Choroid plexus epithelial cell (primary cell): ENCODE data around the gene FLT1.

ENCODE experiments used
- DNase-seq: peaks from one replicate; pipeline ENCODE4 v3.0.0-alpha.2; 2010; ENCODE audit warnings: low read depth
- H3K4me3 ChIP-seq: 2 replicates; pipeline ENCODE4 v1.5.1; 2011; ENCODE audit warnings: low read depth, mild to moderate bottlenecking, control low read depth, low read length, moderate library complexity
- TF ChIP-seq, protein P1 (sequence below): conservative IDR thresholded peaks from 2 replicates; pipeline ENCODE4 v1.5.1; 2011; ENCODE audit warnings: low read depth, mild to moderate bottlenecking, control low read depth, inconsistent platforms, low read length, moderate library complexity

The FLT1 gene

DNA sequence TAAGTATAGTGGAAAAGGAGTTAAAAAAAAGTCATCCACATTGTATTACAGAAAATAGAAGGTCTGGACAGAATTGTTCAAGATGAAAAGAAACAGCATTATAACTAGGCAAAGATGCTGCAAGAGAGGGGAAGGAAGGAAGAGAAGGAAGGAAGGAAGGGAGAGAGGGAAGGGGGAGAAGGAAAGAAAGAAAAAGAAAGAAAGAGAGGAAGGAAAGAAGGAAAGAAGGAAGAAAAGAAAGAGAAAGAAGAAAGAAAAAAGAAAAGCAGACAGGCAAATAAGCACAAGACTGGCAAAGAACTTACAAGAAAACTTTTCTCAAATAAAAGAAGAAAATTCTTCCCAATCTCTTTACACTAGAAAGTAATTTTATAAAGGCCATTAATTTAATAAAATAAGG, 15.1 kb upstream of the FLT1 start:
- TF ChIP-seq, protein P1, sequence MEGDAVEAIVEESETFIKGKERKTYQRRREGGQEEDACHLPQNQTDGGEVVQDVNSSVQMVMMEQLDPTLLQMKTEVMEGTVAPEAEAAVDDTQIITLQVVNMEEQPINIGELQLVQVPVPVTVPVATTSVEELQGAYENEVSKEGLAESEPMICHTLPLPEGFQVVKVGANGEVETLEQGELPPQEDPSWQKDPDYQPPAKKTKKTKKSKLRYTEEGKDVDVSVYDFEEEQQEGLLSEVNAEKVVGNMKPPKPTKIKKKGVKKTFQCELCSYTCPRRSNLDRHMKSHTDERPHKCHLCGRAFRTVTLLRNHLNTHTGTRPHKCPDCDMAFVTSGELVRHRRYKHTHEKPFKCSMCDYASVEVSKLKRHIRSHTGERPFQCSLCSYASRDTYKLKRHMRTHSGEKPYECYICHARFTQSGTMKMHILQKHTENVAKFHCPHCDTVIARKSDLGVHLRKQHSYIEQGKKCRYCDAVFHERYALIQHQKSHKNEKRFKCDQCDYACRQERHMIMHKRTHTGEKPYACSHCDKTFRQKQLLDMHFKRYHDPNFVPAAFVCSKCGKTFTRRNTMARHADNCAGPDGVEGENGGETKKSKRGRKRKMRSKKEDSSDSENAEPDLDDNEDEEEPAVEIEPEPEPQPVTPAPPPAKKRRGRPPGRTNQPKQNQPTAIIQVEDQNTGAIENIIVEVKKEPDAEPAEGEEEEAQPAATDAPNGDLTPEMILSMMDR, result no peak
- no peak for DNase-seq
- no peak overlapping the region for H3K4me3 ChIP-seq

DNA sequence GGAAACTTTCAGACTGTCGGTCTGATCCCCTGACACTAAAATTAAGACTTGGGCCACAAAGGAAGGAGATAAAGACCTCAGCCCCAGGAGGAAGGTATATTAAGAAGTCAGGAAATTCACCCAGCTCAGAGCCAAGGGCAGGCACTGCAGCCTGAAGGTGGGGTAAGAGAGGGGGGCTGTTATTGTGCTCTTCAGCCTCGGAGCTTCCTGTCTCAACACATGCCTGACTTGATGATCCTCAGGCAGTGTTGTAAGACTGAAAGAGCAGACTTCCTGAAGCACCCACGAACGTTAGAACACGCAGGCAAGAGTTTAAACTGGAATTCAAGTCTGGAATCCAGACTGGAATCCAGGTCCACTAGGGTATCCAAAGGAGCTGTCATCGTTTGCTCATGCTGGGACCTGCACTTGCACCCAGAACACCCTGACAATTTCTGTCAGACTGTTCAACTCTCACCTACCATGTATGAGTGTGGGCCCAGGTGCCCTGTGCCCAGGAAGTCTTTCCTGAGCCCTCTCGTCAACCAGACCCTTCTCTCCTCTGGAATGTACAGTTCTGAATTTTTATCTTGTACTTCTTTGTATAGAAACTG, 10.7 kb upstream of the FLT1 start:
- TF ChIP-seq, protein P1, result no peak
- H3K4me3 ChIP-seq, result no peak overlapping the region
- DNase-seq, result no peak

DNA sequence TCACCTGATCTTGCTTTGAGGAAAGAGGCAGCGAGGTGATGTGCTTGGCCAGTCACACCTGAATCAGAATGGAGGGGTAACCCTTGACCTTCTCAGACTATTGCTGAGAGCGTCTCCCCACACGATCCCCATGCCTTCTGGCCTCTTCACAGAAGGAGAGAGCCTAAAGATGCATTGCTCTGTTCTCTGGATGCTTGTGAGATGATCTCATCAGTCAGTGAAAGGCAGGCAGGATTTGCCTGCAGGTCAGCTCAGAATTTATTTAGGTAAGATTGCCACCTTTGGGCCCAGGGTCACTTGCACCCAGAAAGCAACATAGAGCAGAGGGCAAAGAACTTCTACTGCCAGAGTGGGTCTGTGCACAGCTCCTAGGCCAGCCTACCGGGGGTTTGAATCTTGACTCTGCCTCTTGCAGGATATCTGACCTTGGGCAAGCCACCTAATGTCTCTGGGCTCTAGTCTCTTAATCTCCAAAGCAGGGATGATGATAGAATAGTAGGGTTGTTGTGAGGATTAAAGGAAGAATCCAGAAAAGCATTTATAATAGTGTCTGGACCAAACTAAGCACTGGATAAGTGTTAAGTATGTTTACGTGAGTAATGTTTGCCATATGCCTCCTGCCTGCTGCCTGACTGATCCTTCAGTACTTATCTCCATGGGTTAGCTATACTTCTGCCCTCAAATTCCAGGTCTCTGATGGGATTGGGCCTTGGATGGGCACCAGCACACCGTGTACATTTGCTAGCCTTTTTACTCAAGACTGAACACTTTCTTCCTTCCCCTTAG, 8.4 kb upstream of the FLT1 start:
- H3K4me3 ChIP-seq, result no peak overlapping the region
- TF ChIP-seq, protein P1, result no peak
- DNase-seq, result no peak

DNA sequence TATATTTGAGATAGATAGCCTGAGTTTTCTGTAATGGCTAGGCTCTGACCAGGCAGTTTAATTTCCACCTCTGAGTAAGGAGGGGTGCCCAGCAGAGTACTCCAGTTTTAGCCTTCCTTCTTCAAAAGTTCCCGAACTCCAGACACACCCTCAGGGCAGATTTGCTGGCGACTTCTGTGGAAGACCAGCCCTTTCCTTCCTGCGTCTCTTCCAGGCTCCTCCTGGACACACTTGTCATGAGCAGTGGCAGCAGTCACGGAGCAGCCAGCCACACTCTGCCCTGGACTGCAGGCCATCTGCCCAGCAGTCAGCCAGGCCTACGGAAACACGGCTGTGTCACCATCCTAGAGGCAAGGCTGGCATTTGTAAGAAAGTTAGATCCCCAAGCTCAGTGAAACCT, 6.6 kb upstream of the FLT1 start:
- no peak overlapping the region for H3K4me3 ChIP-seq
- TF ChIP-seq, protein P1, result no peak
- no peak for DNase-seq

DNA sequence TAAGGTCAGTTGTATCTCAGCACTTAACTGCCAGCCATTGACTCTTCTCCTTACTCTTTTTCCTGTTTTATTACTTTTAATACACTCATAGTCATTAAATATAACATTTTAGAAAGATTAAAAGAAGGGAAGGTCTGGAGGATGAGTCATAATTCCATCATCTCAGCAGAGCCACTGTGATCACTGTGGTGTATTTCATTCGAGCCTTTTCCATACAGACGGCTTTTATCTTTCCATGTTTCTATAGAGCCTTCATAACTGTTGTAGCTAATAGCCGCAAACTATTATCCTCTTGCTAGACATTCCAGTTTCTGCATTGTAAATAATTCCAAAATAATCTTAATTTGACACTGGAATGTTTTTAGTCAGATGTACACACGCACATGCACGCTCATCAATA, 4.7 kb upstream of the FLT1 start:
- TF ChIP-seq, protein P1, result no peak
- no peak overlapping the region for H3K4me3 ChIP-seq
- DNase-seq, result no peak

DNA sequence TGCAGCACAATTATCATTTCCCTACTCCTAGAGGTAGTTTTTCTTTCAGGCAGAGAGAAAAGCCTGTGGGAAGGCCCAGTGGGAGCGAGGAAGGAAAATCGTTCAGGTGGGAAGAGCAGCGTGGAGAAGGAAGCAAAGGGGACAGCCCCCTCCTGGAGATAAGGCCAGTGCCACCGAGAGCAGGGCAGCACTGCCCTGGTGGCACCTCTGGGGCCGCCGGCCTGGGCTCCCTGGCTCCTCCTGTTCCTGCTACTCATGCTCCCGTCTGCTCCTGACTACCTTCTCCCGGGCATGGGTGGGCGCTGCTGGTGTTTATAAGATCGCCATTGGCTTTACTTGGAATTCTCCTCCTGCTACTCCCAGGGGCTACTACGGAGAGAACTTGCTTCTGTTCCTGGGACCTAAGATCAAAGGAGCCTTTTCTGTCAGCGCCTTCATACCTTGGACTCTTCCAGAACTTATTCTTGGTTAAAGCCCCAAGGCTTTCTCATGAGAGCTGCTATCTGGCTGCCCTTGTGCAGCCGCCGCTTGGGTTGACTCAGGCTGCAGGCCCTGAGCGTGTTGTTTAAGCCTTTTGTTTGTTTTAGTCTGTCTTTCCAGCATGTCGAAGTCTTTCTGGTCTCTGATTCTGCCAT, 3.7 kb upstream of the FLT1 start:
- no peak for DNase-seq
- no peak overlapping the region for H3K4me3 ChIP-seq
- TF ChIP-seq, protein P1, result no peak
